Stimulated activated CD4-positive, alpha-beta T cell treated with anti-CD3 and anti-CD28 coated beads, TNF-alpha, amount 100 ng/mL, for 4 hours (primary cell): ENCODE measurements around the gene SFSWAP.

ENCODE experiments used
- DNase-seq, 3 experiments: peaks; one replicate each; pipeline ENCODE4 v3.0.0-alpha.2; 2020; ENCODE audit warnings: low read depth in 3 of 3

Gene SFSWAP

GRCh38 chr12:131787143-131787660 lies 76.3 kb downstream of the SFSWAP start:
- no peak for DNase-seq

GRCh38 chr12:131788070-131788469 lies 77.2 kb downstream of the SFSWAP start:
- no peak for DNase-seq

- no peak for DNase-seq
These were observed 78.7 kb downstream of the SFSWAP start for GRCh38 chr12:131789638-131790037.

GRCh38 chr12:131793243-131794022 lies 82.5 kb downstream of the SFSWAP start:
- no peak for DNase-seq

GRCh38 chr12:131794061-131794460 lies 83.2 kb downstream of the SFSWAP start:
- DNase-seq, result no peak

GRCh38 chr12:131794573-131794972 lies 83.7 kb downstream of the SFSWAP start:
- no peak for DNase-seq

GRCh38 chr12:131795064-131795463 lies 84.2 kb downstream of the SFSWAP start:
- DNase-seq, result no peak

- DNase-seq, result no peak
These were observed 85.0 kb downstream of the SFSWAP start for GRCh38 chr12:131795690-131796410.

GRCh38 chr12:131796411-131796736 lies 85.5 kb downstream of the SFSWAP start:
- no peak for DNase-seq

- DNase-seq, result no peak
These were observed 86.1 kb downstream of the SFSWAP start for GRCh38 chr12:131796754-131797587.

- no peak for DNase-seq
These were observed 86.7 kb downstream of the SFSWAP start for GRCh38 chr12:131797588-131797934.

GRCh38 chr12:131799195-131799594 lies 88.3 kb downstream of the SFSWAP start:
- no peak for DNase-seq

- DNase-seq, result no peak
These were observed 89.1 kb downstream of the SFSWAP start for GRCh38 chr12:131799828-131800593.

GRCh38 chr12:131800594-131801135 lies 89.8 kb downstream of the SFSWAP start:
- no peak for DNase-seq

GRCh38 chr12:131801254-131801866 lies 90.5 kb downstream of the SFSWAP start:
- no peak for DNase-seq

GRCh38 chr12:131803961-131804521 lies 93.2 kb downstream of the SFSWAP start:
- no peak for DNase-seq

- no peak for DNase-seq
These were observed 94.5 kb downstream of the SFSWAP start for GRCh38 chr12:131805421-131805820.

GRCh38 chr12:131806674-131807073 lies 95.8 kb downstream of the SFSWAP start:
- no peak for DNase-seq

- no peak for DNase-seq
These were observed 98.0 kb downstream of the SFSWAP start for GRCh38 chr12:131808744-131809371.
